ENCODE data around the gene IKZF4. TPM values are rescaled to one million over a fixed set of nuclear protein-coding genes. Genes with fewer than 3 reads are reported as not detected.

The IKZF4 gene
- total and polyA plus RNA-seq, 10 of the 15 experiments (the other 5 are each of a cell fraction or from before 2014, with no cell fraction given), result 0.74 to 5.5 (median 1.1) TPM

DNA sequence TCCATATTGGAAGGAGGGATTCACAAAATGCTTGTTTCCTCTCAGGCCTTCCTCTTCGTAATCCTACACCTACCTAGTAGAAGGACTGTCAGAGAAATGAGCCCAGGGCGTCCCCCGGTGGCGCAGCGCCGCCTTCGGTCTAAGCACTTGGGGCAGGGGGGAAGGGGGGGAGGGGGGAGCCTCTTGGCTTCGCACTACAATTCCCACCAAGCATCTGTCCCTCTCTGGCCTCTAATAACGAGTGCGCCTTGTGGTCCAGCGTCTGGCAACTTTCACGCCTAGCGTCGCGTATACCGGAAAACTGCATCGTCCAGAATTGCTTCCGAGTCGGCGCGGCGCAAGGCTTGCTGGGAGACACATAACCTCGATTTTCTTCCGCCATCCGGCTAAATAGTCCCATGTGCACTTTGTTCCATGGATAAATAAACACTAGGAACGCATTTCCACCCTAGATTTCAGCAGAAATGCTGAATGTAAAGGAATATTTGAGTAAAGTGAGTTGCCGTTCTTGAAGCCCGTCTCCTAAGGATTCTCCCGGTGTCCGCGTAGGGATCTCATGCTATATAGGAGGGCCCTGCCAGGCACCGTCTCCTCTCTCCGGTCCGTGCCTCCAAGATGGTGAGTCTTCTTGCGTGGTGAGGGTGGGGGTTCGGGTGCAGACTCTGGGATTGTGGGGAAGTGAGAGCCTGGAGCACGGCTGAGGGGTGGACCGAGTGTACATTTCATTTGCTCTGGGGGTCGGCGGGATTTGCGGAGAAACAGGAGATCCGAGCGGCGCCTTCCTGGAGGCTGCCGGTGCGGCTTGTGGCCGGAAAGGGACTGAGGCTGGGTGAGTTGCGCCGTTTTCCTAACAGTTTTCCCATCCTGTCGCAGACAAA, 20.9 kb downstream of the IKZF4 start, which contains the start of gene RPS26 (continued):
- TF ChIP-seq CREB1 (IDR thresholded peaks at IDR 0.05; ENCODE audit: low read depth) (peak; percentile 95), RBBP5 (conservative IDR thresholded peaks at IDR 0.05) (no peak), STAT3 (IDR thresholded peaks at IDR 0.05; ENCODE audit: low read depth, low read length) (no peak), RAD51 (IDR thresholded peaks at IDR 0.05) (peak; percentile 69; the same call in 1 of the 2 replicates), BRCA1 (IDR thresholded peaks at IDR 0.05; ENCODE audit: low read depth, low read length) (no peak), HDGF (IDR thresholded peaks at IDR 0.05) (no peak), BHLHE40 (IDR thresholded peaks at IDR 0.05; ENCODE audit: borderline replicate concordance in 1 of 2, low read depth in 2 of 2, low read length in 1 of 2) (peak in 1 of 2 experiments; percentile 53; a peak in 3 of 4 replicates), TAF1 (IDR thresholded peaks at IDR 0.05; ENCODE audit: borderline replicate concordance, low read depth, low read length) (peak; percentile 99), IKZF2 (IDR thresholded peaks at IDR 0.05) (peak; percentile 53 to 72; a peak in 3 of 4 replicates), CBX3 (IDR thresholded peaks at IDR 0.05; ENCODE audit: borderline replicate concordance, low read depth) (no peak), SP1 (IDR thresholded peaks at IDR 0.05; ENCODE audit: low read depth, low read length) (peak; percentile 56), KDM1A (IDR thresholded peaks at IDR 0.05; ENCODE audit: borderline replicate concordance) (no peak), HCFC1 (IDR thresholded peaks at IDR 0.05; ENCODE audit: low read length) (peak; percentile 87), ZSCAN29 (IDR thresholded peaks at IDR 0.05) (no peak), TCF7 (IDR thresholded peaks at IDR 0.05; ENCODE audit: borderline replicate concordance) (peak; percentile 70; the same call in 1 of the 2 replicates), EED (IDR thresholded peaks at IDR 0.05; ENCODE audit: low read depth) (peak; percentile 19; the same call in 1 of the 2 replicates), SPI1 (IDR thresholded peaks at IDR 0.05; ENCODE audit: borderline replicate concordance, insufficient read depth, low read depth, low read length) (no peak; the same call in 1 of the 2 replicates)
- TF ChIP-seq, protein P1, sequence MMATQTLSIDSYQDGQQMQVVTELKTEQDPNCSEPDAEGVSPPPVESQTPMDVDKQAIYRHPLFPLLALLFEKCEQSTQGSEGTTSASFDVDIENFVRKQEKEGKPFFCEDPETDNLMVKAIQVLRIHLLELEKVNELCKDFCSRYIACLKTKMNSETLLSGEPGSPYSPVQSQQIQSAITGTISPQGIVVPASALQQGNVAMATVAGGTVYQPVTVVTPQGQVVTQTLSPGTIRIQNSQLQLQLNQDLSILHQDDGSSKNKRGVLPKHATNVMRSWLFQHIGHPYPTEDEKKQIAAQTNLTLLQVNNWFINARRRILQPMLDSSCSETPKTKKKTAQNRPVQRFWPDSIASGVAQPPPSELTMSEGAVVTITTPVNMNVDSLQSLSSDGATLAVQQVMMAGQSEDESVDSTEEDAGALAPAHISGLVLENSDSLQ (IDR thresholded peaks at IDR 0.05), result peak; percentile 71
- TF ChIP-seq, protein P2, sequence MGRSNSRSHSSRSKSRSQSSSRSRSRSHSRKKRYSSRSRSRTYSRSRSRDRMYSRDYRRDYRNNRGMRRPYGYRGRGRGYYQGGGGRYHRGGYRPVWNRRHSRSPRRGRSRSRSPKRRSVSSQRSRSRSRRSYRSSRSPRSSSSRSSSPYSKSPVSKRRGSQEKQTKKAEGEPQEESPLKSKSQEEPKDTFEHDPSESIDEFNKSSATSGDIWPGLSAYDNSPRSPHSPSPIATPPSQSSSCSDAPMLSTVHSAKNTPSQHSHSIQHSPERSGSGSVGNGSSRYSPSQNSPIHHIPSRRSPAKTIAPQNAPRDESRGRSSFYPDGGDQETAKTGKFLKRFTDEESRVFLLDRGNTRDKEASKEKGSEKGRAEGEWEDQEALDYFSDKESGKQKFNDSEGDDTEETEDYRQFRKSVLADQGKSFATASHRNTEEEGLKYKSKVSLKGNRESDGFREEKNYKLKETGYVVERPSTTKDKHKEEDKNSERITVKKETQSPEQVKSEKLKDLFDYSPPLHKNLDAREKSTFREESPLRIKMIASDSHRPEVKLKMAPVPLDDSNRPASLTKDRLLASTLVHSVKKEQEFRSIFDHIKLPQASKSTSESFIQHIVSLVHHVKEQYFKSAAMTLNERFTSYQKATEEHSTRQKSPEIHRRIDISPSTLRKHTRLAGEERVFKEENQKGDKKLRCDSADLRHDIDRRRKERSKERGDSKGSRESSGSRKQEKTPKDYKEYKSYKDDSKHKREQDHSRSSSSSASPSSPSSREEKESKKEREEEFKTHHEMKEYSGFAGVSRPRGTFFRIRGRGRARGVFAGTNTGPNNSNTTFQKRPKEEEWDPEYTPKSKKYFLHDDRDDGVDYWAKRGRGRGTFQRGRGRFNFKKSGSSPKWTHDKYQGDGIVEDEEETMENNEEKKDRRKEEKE (IDR thresholded peaks at IDR 0.05), result no peak
- TF ChIP-seq, protein P3, sequence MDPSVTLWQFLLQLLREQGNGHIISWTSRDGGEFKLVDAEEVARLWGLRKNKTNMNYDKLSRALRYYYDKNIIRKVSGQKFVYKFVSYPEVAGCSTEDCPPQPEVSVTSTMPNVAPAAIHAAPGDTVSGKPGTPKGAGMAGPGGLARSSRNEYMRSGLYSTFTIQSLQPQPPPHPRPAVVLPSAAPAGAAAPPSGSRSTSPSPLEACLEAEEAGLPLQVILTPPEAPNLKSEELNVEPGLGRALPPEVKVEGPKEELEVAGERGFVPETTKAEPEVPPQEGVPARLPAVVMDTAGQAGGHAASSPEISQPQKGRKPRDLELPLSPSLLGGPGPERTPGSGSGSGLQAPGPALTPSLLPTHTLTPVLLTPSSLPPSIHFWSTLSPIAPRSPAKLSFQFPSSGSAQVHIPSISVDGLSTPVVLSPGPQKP (IDR thresholded peaks at IDR 0.05; ENCODE audit: low read depth, low read length), result peak; percentile 78
- TF ChIP-seq, protein P4, sequence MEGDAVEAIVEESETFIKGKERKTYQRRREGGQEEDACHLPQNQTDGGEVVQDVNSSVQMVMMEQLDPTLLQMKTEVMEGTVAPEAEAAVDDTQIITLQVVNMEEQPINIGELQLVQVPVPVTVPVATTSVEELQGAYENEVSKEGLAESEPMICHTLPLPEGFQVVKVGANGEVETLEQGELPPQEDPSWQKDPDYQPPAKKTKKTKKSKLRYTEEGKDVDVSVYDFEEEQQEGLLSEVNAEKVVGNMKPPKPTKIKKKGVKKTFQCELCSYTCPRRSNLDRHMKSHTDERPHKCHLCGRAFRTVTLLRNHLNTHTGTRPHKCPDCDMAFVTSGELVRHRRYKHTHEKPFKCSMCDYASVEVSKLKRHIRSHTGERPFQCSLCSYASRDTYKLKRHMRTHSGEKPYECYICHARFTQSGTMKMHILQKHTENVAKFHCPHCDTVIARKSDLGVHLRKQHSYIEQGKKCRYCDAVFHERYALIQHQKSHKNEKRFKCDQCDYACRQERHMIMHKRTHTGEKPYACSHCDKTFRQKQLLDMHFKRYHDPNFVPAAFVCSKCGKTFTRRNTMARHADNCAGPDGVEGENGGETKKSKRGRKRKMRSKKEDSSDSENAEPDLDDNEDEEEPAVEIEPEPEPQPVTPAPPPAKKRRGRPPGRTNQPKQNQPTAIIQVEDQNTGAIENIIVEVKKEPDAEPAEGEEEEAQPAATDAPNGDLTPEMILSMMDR (IDR thresholded peaks at IDR 0.05 in 2 of 3, conservative IDR thresholded peaks at IDR 0.05 in 1 of 3; ENCODE audit: control insufficient read depth in 2 of 3, extremely low read depth in 1 of 3, insufficient read depth in 1 of 3, low read depth in 3 of 3, low read length in 3 of 3), result peak; percentile 46 to 64 (median 61)
- TF ChIP-seq, protein P5, sequence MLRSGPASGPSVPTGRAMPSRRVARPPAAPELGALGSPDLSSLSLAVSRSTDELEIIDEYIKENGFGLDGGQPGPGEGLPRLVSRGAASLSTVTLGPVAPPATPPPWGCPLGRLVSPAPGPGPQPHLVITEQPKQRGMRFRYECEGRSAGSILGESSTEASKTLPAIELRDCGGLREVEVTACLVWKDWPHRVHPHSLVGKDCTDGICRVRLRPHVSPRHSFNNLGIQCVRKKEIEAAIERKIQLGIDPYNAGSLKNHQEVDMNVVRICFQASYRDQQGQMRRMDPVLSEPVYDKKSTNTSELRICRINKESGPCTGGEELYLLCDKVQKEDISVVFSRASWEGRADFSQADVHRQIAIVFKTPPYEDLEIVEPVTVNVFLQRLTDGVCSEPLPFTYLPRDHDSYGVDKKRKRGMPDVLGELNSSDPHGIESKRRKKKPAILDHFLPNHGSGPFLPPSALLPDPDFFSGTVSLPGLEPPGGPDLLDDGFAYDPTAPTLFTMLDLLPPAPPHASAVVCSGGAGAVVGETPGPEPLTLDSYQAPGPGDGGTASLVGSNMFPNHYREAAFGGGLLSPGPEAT (IDR thresholded peaks at IDR 0.05; ENCODE audit: low read depth), result peak; percentile 96

Measured in GM12878 (cell line).